Muscle layer of colon (tissue), 2 donors: Measurements from ENCODE around the gene WNK2.
A peak's percentile ranks its signal among the peaks of the same experiment; 100 is the strongest.
"Not testable (repeated sequence)": the region's sequence is repeated elsewhere in the genome, so short reads cannot be mapped to it uniquely, and the experiment has no call there.

Experiments
- H3K27ac ChIP-seq: one replicate; pipeline ENCODE4 v1.7.0; 2013; ENCODE audit warnings: low read depth, mild to moderate bottlenecking, low read length, moderate library complexity
- H3K27me3 ChIP-seq, 2 donors: one replicate each; pipeline ENCODE4 v1.7.0; 2013; ENCODE audit warnings: low read length in 2 of 2, mild to moderate bottlenecking in 2 of 2; ENCODE audit not compliant: insufficient read depth in 2 of 2, control insufficient read depth in 1 of 2
- H3K36me3 ChIP-seq: one replicate; pipeline ENCODE4 v1.7.0; 2013; ENCODE audit warnings: mild to moderate bottlenecking, low read length; ENCODE audit not compliant: insufficient read depth
- H3K4me1 ChIP-seq: one replicate; pipeline ENCODE4 v1.7.0; 2013; ENCODE audit warnings: mild to moderate bottlenecking, low read length; ENCODE audit not compliant: insufficient read depth
- H3K4me3 ChIP-seq, 2 donors: one replicate each; pipeline ENCODE4 v1.7.0; 2013; ENCODE audit warnings: low read length in 2 of 2, low read depth in 1 of 2, mild to moderate bottlenecking in 1 of 2, moderate library complexity in 1 of 2
- H3K9ac ChIP-seq: one replicate; pipeline ENCODE4 v1.7.0; 2013; ENCODE audit warnings: low read length
- H3K9me3 ChIP-seq: one replicate; pipeline ENCODE4 v1.7.0; 2013; ENCODE audit warnings: mild to moderate bottlenecking, low read length
- donor health status: abdominal sarcoma.
- donor health status: Adenocarcinoma of cecum.

Gene WNK2

GRCh38 chr9:93183663-93184431 is at the start of gene WNK2:
Gene WNK2, plus strand, starts transcription at chr9:93184139. Its CDS starts 791 bp downstream, at chr9:93184930.
- Histone ChIP-seq H3K4me1 (peaks cover 45% of the 10 kb centered on the region), H3K4me3 (peak within 1 kb of the TSS; percentile 56 to 61), H3K36me3 (no peaks in the 10 kb centered on the region), H3K9me3 (no peaks in the 10 kb centered on the region), H3K9ac (no peak within 1 kb of the TSS), H3K27me3 (no peaks in the 10 kb centered on the region), H3K27ac (peak within 1 kb of the TSS; percentile 81)

GRCh38 chr9:93134740-93135444 is 49.0 kb upstream of the WNK2 start:
- Histone ChIP-seq H3K4me1 (peaks cover 49% of the 10 kb centered on the region), H3K36me3 (no peaks in the 10 kb centered on the region), H3K27ac (peak overlapping the region; percentile 82), H3K9ac (peak overlapping the region; percentile 58), H3K9me3 (no peaks in the 10 kb centered on the region), H3K4me3 (peak overlapping the region; percentile 58 to 88), H3K27me3 (no peaks in the 10 kb centered on the region)

- Histone ChIP-seq H3K27me3 (no peaks in the 10 kb centered on the region), H3K4me3 (peak overlapping the region in 1 of 2 donors; percentile 35), H3K9ac (no peak overlapping the region), H3K27ac (no peak overlapping the region), H3K9me3 (no peaks in the 10 kb centered on the region), H3K36me3 (no peaks in the 10 kb centered on the region), H3K4me1 (peaks cover 37% of the 10 kb centered on the region)
Measured at GRCh38 chr9:93136011-93136440, 47.9 kb upstream of the WNK2 start.

GRCh38 chr9:93137362-93137761 is 46.6 kb upstream of the WNK2 start:
- Histone ChIP-seq H3K4me3 (no peak overlapping the region), H3K9me3 (no peaks in the 10 kb centered on the region), H3K27ac (no peak overlapping the region), H3K4me1 (peaks cover 24% of the 10 kb centered on the region), H3K27me3 (no peaks in the 10 kb centered on the region), H3K36me3 (no peaks in the 10 kb centered on the region), H3K9ac (no peak overlapping the region)

- H3K9ac ChIP-seq: no peak overlapping the region
- H3K27me3 ChIP-seq: no peaks in the 10 kb centered on the region
- peaks cover 16% of the 10 kb centered on the region for H3K4me1 ChIP-seq
- no peaks in the 10 kb centered on the region for H3K36me3 ChIP-seq
- H3K9me3 ChIP-seq: no peaks in the 10 kb centered on the region
- no peak overlapping the region for H3K4me3 ChIP-seq
- no peak overlapping the region for H3K27ac ChIP-seq
Measured at GRCh38 chr9:93138171-93138764, 45.7 kb upstream of the WNK2 start.

- Histone ChIP-seq H3K4me3 (no peak overlapping the region), H3K9ac (no peak overlapping the region), H3K27ac (no peak overlapping the region), H3K4me1 (peaks cover 25% of the 10 kb centered on the region), H3K27me3 (no peaks in the 10 kb centered on the region), H3K9me3 (no peaks in the 10 kb centered on the region), H3K36me3 (no peaks in the 10 kb centered on the region)
Measured at GRCh38 chr9:93139365-93140182, 44.4 kb upstream of the WNK2 start.

GRCh38 chr9:93141771-93142483 is 42.0 kb upstream of the WNK2 start:
- H3K4me3 ChIP-seq: no peak overlapping the region
- no peaks in the 10 kb centered on the region for H3K36me3 ChIP-seq
- H3K4me1 ChIP-seq: peaks cover 10% of the 10 kb centered on the region
- no peak overlapping the region for H3K27ac ChIP-seq
- H3K9ac ChIP-seq: no peak overlapping the region
- H3K9me3 ChIP-seq: no peaks in the 10 kb centered on the region
- H3K27me3 ChIP-seq: no peaks in the 10 kb centered on the region

- no peak overlapping the region for H3K27ac ChIP-seq
- no peak overlapping the region for H3K9ac ChIP-seq
- no peaks in the 10 kb centered on the region for H3K36me3 ChIP-seq
- no peaks in the 10 kb centered on the region for H3K27me3 ChIP-seq
- no peaks in the 10 kb centered on the region for H3K9me3 ChIP-seq
- peaks cover 10% of the 10 kb centered on the region for H3K4me1 ChIP-seq
- no peak overlapping the region for H3K4me3 ChIP-seq
Measured at GRCh38 chr9:93143830-93144530, 40.0 kb upstream of the WNK2 start.

- not testable (repeated sequence) for H3K27ac ChIP-seq, H3K27me3 ChIP-seq, H3K9me3 ChIP-seq, H3K9ac ChIP-seq, H3K4me3 ChIP-seq, H3K36me3 ChIP-seq
- peaks cover 10% of the 10 kb centered on the region for H3K4me1 ChIP-seq
Measured at GRCh38 chr9:93146696-93147095, 37.2 kb upstream of the WNK2 start.

GRCh38 chr9:93147632-93148031 is 36.3 kb upstream of the WNK2 start:
- no peaks in the 10 kb centered on the region for H3K27me3 ChIP-seq
- no peak overlapping the region for H3K27ac ChIP-seq
- H3K9me3 ChIP-seq: no peaks in the 10 kb centered on the region
- peaks cover 10% of the 10 kb centered on the region for H3K4me1 ChIP-seq
- H3K4me3 ChIP-seq: no peak overlapping the region
- no peak overlapping the region for H3K9ac ChIP-seq
- H3K36me3 ChIP-seq: no peaks in the 10 kb centered on the region
